ENCODE results near the gene PAEP.

- TF ChIP-seq RXRA (IDR thresholded peaks at IDR 0.05) (no peak), YY1 (IDR thresholded peaks at IDR 0.05) (no peak), CTCF (IDR thresholded peaks at IDR 0.05; ENCODE audit: low read depth, low read length, missing input control) (no peak), EGR1 (IDR thresholded peaks at IDR 0.05; ENCODE audit: low read depth in 2 of 2) (no peak), JUND (IDR thresholded peaks at IDR 0.05) (no peak), SP1 (IDR thresholded peaks at IDR 0.05) (no peak)
- TF ChIP-seq, protein P1, sequence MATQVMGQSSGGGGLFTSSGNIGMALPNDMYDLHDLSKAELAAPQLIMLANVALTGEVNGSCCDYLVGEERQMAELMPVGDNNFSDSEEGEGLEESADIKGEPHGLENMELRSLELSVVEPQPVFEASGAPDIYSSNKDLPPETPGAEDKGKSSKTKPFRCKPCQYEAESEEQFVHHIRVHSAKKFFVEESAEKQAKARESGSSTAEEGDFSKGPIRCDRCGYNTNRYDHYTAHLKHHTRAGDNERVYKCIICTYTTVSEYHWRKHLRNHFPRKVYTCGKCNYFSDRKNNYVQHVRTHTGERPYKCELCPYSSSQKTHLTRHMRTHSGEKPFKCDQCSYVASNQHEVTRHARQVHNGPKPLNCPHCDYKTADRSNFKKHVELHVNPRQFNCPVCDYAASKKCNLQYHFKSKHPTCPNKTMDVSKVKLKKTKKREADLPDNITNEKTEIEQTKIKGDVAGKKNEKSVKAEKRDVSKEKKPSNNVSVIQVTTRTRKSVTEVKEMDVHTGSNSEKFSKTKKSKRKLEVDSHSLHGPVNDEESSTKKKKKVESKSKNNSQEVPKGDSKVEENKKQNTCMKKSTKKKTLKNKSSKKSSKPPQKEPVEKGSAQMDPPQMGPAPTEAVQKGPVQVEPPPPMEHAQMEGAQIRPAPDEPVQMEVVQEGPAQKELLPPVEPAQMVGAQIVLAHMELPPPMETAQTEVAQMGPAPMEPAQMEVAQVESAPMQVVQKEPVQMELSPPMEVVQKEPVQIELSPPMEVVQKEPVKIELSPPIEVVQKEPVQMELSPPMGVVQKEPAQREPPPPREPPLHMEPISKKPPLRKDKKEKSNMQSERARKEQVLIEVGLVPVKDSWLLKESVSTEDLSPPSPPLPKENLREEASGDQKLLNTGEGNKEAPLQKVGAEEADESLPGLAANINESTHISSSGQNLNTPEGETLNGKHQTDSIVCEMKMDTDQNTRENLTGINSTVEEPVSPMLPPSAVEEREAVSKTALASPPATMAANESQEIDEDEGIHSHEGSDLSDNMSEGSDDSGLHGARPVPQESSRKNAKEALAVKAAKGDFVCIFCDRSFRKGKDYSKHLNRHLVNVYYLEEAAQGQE (IDR thresholded peaks at IDR 0.05) = no peak
- TF ChIP-seq, protein P2, sequence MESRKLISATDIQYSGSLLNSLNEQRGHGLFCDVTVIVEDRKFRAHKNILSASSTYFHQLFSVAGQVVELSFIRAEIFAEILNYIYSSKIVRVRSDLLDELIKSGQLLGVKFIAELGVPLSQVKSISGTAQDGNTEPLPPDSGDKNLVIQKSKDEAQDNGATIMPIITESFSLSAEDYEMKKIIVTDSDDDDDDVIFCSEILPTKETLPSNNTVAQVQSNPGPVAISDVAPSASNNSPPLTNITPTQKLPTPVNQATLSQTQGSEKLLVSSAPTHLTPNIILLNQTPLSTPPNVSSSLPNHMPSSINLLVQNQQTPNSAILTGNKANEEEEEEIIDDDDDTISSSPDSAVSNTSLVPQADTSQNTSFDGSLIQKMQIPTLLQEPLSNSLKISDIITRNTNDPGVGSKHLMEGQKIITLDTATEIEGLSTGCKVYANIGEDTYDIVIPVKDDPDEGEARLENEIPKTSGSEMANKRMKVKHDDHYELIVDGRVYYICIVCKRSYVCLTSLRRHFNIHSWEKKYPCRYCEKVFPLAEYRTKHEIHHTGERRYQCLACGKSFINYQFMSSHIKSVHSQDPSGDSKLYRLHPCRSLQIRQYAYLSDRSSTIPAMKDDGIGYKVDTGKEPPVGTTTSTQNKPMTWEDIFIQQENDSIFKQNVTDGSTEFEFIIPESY (IDR thresholded peaks at IDR 0.05) = no peak
Observed at GRCh38 chr9:135551456-135551855, 10.1 kb upstream of the PAEP start.
